Transverse colon (tissue), 4 donors: Measurements from ENCODE around the gene KMT2E. TPM values are rescaled to one million over a fixed set of nuclear protein-coding genes. Genes with fewer than 3 reads are reported as not detected.

ENCODE experiments used
- DNase-seq: peaks from one replicate; pipeline ENCODE4 v3.0.0-alpha.2; 2019
- H3K27ac ChIP-seq, 4 donors: fragments of 200-600 bp; sonication (generic); 2 replicates each; pipeline ENCODE4 v1.5.1; 2016 to 2018; ENCODE audit warnings: inconsistent platforms in 4 of 4
- H3K27me3 ChIP-seq: fragments of 200-600 bp; sonication (generic); 2 replicates; pipeline ENCODE4 v1.5.1; 2017; ENCODE audit warnings: inconsistent platforms
- H3K36me3 ChIP-seq, 4 donors: fragments of 200-600 bp; sonication (generic); 2 replicates each; pipeline ENCODE4 v1.5.1; 2017 to 2019; ENCODE audit warnings: inconsistent platforms in 4 of 4
- H3K4me1 ChIP-seq, 4 donors: fragments of 200-600 bp; sonication (generic); 2 replicates each; pipeline ENCODE4 v1.5.1; 2017 to 2020; ENCODE audit warnings: inconsistent platforms in 4 of 4
- H3K4me3 ChIP-seq, 4 donors: fragments of 200-600 bp; sonication (generic); 1 replicate in 1 of 4; 2 replicates in 3 of 4; pipeline versions ENCODE4 v1.5.1 to v1.6.1; 2017 to 2019; ENCODE audit warnings: inconsistent platforms in 4 of 4
- H3K9me3 ChIP-seq, 2 donors: fragments of 200-600 bp; sonication (generic); 2 replicates each; pipeline ENCODE4 v1.5.1; 2017 to 2019; ENCODE audit warnings: inconsistent platforms in 2 of 2
- CTCF ChIP-seq, 5 experiments: fragments of 200-600 bp in 3 of 5; fragments of 450-650 bp in 2 of 5; sonication (generic) in 3 of 5; IDR thresholded peaks; 1 replicate in 2 of 5; 2 replicates in 3 of 5; pipeline ENCODE4 v1.5.1; 2016 to 2017; ENCODE audit warnings: antibody characterized with exemption in 5 of 5, inconsistent platforms in 3 of 5, mild to moderate bottlenecking in 2 of 5, moderate library complexity in 1 of 5
- EP300 ChIP-seq: sonication (generic); formaldehyde crosslinking; IDR thresholded peaks from one replicate; pipeline ENCODE4 v1.6.1; 2017; ENCODE audit warnings: antibody characterized with exemption, low read depth
- POLR2A ChIP-seq: fragments of 450-650 bp; IDR thresholded peaks from one replicate; pipeline ENCODE4 v1.6.1; 2016; ENCODE audit warnings: antibody characterized with exemption, mild to moderate bottlenecking, moderate library complexity
- POLR2AphosphoS5 ChIP-seq, 3 donors: sonication (generic); formaldehyde crosslinking; IDR thresholded peaks; one replicate each; pipeline ENCODE4 v1.6.1; 2016; ENCODE audit warnings: antibody characterized with exemption in 3 of 3
- WGBS, 2 donors: methylation state at CpG; one replicate each; pipeline ENCODE4 v1.1.5; 2018; ENCODE audit warnings: low coverage in 1 of 2; 5-methylcytosine and 5-hydroxymethylcytosine counted together
- in situ Hi-C, 4 donors: fragments of 200-750 bp; cut with MboI; loops; one replicate each; pipeline versions ENCODE4 v1.15.0 to v1.15.1; 2017; ENCODE audit warnings: low sequenced_read_pairs in 3 of 4, low pct_ligation_motif_present in 1 of 4, low pct_unique_long_range_greater_than_20kb in 1 of 4
- intact Hi-C: fragments of 100-400 bp; cut with DNase I; formaldehyde crosslinking; loops from one replicate; pipeline ENCODE4 v1.15.1; 2023; ENCODE audit warnings: low total_unique reads
- total RNA-seq, 4 donors: library from RNA; depleted of rRNA; stranded (reverse); fragments of >200 nt; gene quantifications; one replicate each; pipeline ENCODE4 v1.1.0, GENCODE V29; 2016

The KMT2E gene
- total RNA-seq, 4 donors from 2014 or later, result 86.8 to 362 (median 178) TPM

GRCh38 chr7:105098863-105099515, 85.0 kb downstream of the KMT2E start:
- no peak overlapping the region for H3K27ac ChIP-seq
- H3K27me3 ChIP-seq, result no peaks in the 10 kb centered on the region
- no peak for DNase-seq
- TF ChIP-seq EP300 (no peak), CTCF (IDR thresholded peaks at IDR 0.05) (no peak)
- H3K9me3 ChIP-seq, result no peaks in the 10 kb centered on the region
- H3K36me3 ChIP-seq, result peaks cover 0 to 48% (median 9%) of the 10 kb centered on the region in 4 donors
- H3K4me3 ChIP-seq, result no peak overlapping the region
- H3K4me1 ChIP-seq, result peaks cover 0 to 14% (median 0%) of the 10 kb centered on the region in 4 donors
- WGBS, 2 donors, result 59 to 84% methylated on average over 2 of the region's 2 CpGs
- intact Hi-C loops, result no loop called here
- in situ Hi-C loops, result no loop called here

- in situ Hi-C loops, result no loop called here
- H3K27ac ChIP-seq, result no peak overlapping the region
- TF ChIP-seq EP300 (no peak), CTCF (IDR thresholded peaks at IDR 0.05) (no peak), POLR2A (no peak), POLR2AphosphoS5 (IDR thresholded peaks at IDR 0.05) (no peak)
- 59 to 80% methylated on average over 4 of the region's 4 CpGs for WGBS, 2 donors
- H3K27me3 ChIP-seq, result no peaks in the 10 kb centered on the region
- no peak overlapping the region for H3K4me3 ChIP-seq
- intact Hi-C loops, result no loop called here
- DNase-seq, result no peak
- peaks cover 0 to 14% (median 1%) of the 10 kb centered on the region in 4 donors for H3K4me1 ChIP-seq
- no peaks in the 10 kb centered on the region for H3K9me3 ChIP-seq
- peaks cover 0 to 68% (median 23%) of the 10 kb centered on the region in 4 donors for H3K36me3 ChIP-seq
Measured at GRCh38 chr7:105101864-105102263, 87.9 kb downstream of the KMT2E start.

DNA sequence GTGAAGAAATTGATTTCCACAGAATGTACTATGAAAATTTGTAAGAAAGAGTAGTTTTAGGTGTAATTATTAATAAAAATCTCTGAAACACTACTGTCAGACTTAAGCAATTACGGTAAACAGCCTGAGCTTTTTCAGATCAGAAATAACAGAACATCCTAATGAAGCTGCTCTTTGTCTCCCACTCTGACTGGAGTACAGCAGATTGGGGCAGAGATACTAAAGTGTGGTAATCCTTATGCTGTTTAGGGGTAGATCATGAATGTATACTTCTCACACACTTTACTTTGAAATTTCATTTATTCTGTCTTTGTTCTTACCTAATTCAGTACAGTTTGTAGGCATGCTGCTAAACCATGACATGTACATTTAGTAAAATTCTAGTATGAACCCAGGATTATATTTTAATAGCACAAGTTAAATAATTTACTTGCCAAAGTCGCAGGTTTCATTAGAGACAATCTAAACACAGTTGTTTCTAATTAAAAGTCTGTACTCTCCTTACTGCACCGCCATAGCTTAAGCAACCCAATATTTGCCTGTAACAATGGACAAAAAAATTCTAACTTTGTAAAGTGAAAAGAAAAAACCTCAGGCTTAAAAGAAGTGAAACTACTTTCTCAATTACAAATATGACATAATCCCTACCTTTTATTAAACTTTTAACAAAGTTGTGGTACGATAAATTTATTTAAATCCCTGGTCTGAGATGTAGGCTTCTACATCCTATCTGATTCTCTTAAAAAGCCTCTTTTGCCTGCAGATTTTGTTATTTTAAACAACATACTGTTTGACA, 88.8 kb downstream of the KMT2E start:
- H3K36me3 ChIP-seq, result peaks cover 0 to 68% (median 26%) of the 10 kb centered on the region in 4 donors
- peak overlapping the region in 1 of 4 donors; percentile 4 for H3K27ac ChIP-seq
- H3K27me3 ChIP-seq, result no peaks in the 10 kb centered on the region
- WGBS, 2 donors, result 81 to 83% methylated on average over 4 of the region's 4 CpGs
- intact Hi-C loops, result no loop called here
- no peak for DNase-seq
- no peak overlapping the region for H3K4me3 ChIP-seq
- TF ChIP-seq EP300, result no peak
- no peak for TF ChIP-seq POLR2AphosphoS5 (IDR thresholded peaks at IDR 0.05)
- TF ChIP-seq POLR2A, result no peak
- TF ChIP-seq CTCF (IDR thresholded peaks at IDR 0.05), result no peak
- in situ Hi-C loops, result no loop called here
- no peaks in the 10 kb centered on the region for H3K9me3 ChIP-seq
- H3K4me1 ChIP-seq, result peaks cover 0 to 11% (median 1%) of the 10 kb centered on the region in 4 donors

DNA sequence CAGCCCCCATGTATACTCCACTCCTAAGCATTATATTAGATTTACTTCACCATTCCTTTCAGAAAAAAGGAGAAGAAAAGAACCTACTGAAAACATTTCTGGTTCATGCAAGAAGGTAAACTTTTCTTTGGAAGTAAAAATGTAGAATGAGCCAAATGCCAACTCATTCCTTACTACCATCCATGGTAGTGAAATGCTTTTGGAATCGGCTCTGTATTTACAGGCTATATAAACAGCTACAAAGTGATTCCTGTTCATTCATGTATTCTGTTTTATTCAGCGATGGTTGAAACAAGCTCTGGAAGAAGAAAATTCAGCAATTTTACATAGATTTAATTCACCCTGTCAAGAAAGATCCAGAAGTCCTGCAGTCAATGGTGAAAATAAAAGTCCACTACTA, 91.6 kb downstream of the KMT2E start:
- H3K4me3 ChIP-seq, result no peak overlapping the region
- intact Hi-C loops, result no loop called here
- no peaks in the 10 kb centered on the region for H3K27me3 ChIP-seq
- H3K4me1 ChIP-seq, result peaks cover 0 to 3% (median 0%) of the 10 kb centered on the region in 4 donors
- peaks cover 0 to 85% (median 36%) of the 10 kb centered on the region in 4 donors for H3K36me3 ChIP-seq
- TF ChIP-seq CTCF (IDR thresholded peaks at IDR 0.05), result no peak
- TF ChIP-seq POLR2A, result no peak
- TF ChIP-seq POLR2AphosphoS5 (IDR thresholded peaks at IDR 0.05), result no peak
- TF ChIP-seq EP300, result no peak
- H3K27ac ChIP-seq, result peak overlapping the region in 1 of 4 donors; percentile 39
- H3K9me3 ChIP-seq, result no peaks in the 10 kb centered on the region
- 71 to 82% methylated on average over 2 of the region's 2 CpGs for WGBS, 2 donors
- no peak for DNase-seq
- in situ Hi-C loops, result no loop called here
